ENCODE measurements around the gene FANCI. TPM values are rescaled to one million over a fixed set of nuclear protein-coding genes. Genes with fewer than 3 reads are reported as not detected.
A peak's percentile ranks its signal among the peaks of the same experiment; 100 is the strongest.

FANCI gene
- total and polyA plus RNA-seq, 3 donors from 2014 or later, result 45.0 to 63.6 (median 56.0) TPM

- WGBS, 2 donors, result 77 to 89% methylated on average over 1 to 2 of the region's 2 CpGs
- intact Hi-C loops (cut with DNase I; ENCODE audit: low total_unique reads), result no loop called here
- TF ChIP-seq POLR2A (IDR thresholded peaks at IDR 0.05) (no peak), CTCF (IDR thresholded peaks at IDR 0.05) (no peak)
These were observed 110.2 kb downstream of the FANCI start for GRCh38 chr15:89353991-89354390.

GRCh38 chr15:89356634-89357298 is 113.0 kb downstream of the FANCI start:
- peaks cover 6% of the 10 kb centered on the region for H3K4me1 ChIP-seq
- WGBS, 2 donors, result 49 to 54% methylated on average over 13 of the region's 13 CpGs
- DNase-seq, result no peak
- TF ChIP-seq POLR2A (IDR thresholded peaks at IDR 0.05) (no peak), CTCF (IDR thresholded peaks at IDR 0.05) (peak in 1 of 3 experiments; percentile 34)
- intact Hi-C loops (cut with DNase I; ENCODE audit: low total_unique reads), result no loop called here
- H3K4me3 ChIP-seq, result no peak overlapping the region
- no peaks in the 10 kb centered on the region for H3K36me3 ChIP-seq (ENCODE audit: low read depth, missing control alignments)
- H3K9me3 ChIP-seq, result no peaks in the 10 kb centered on the region
- H3K27me3 ChIP-seq, result no peaks in the 10 kb centered on the region
- H3K27ac ChIP-seq, result no peak overlapping the region

More at GRCh38 chr15:89353991-89354390, 110.2 kb downstream of the FANCI start:
- Histone ChIP-seq H3K27me3 (no peaks in the 10 kb centered on the region), H3K36me3 (ENCODE audit: low read depth, missing control alignments) (no peaks in the 10 kb centered on the region), H3K4me1 (peaks cover under 1% of the 10 kb centered on the region), H3K9me3 (no peaks in the 10 kb centered on the region), H3K27ac (no peak overlapping the region), H3K4me3 (no peak overlapping the region)
- DNase-seq, result no peak

DNA sequence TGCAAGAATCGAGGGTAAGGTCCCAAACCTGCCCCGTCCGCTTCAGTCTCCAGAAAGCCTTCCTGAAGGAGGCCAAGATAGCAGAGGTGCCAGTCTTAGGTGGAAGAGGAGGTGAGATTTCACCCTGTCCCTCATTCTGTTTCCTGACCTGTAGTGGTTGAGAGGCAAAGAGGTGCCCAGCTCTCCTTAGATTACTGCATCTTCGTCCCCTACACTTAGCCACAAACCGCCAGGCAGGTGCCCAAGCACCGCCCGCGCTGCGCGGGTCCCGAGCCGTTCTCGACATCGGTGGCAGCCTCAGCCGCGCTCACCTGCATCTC is 114.6 kb downstream of the FANCI start:
- TF ChIP-seq POLR2A (IDR thresholded peaks at IDR 0.05) (no peak), CTCF (IDR thresholded peaks at IDR 0.05) (no peak)
- Histone ChIP-seq H3K36me3 (ENCODE audit: low read depth, missing control alignments) (no peaks in the 10 kb centered on the region), H3K27ac (no peak overlapping the region), H3K4me1 (peaks cover 15% of the 10 kb centered on the region), H3K9me3 (no peaks in the 10 kb centered on the region), H3K27me3 (no peaks in the 10 kb centered on the region), H3K4me3 (peak overlapping the region; percentile 42 to 49)
- intact Hi-C loops (cut with DNase I; ENCODE audit: low total_unique reads), result no loop called here
- WGBS, 2 donors, result 5 to 30% methylated on average over 2 to 15 of the region's 16 CpGs
- DNase-seq, result no peak

GRCh38 chr15:89358755-89359439 is 115.1 kb downstream of the FANCI start:
- WGBS, 2 donors, result 4 to 5% methylated on average over 11 to 38 of the region's 68 CpGs
- peak; percentile 82 for DNase-seq
- Histone ChIP-seq H3K9me3 (no peaks in the 10 kb centered on the region), H3K27ac (no peak overlapping the region), H3K4me1 (peaks cover 15% of the 10 kb centered on the region), H3K27me3 (no peaks in the 10 kb centered on the region), H3K36me3 (ENCODE audit: low read depth, missing control alignments) (no peaks in the 10 kb centered on the region), H3K4me3 (peak overlapping the region; percentile 42 to 49)
- TF ChIP-seq POLR2A (IDR thresholded peaks at IDR 0.05), result no peak
- TF ChIP-seq CTCF (IDR thresholded peaks at IDR 0.05), result peak; percentile 96 to 100 (median 98)
- intact Hi-C loops (cut with DNase I; ENCODE audit: low total_unique reads), result no loop called here
